Measurements from ENCODE around the gene SF3A2.

DNA sequence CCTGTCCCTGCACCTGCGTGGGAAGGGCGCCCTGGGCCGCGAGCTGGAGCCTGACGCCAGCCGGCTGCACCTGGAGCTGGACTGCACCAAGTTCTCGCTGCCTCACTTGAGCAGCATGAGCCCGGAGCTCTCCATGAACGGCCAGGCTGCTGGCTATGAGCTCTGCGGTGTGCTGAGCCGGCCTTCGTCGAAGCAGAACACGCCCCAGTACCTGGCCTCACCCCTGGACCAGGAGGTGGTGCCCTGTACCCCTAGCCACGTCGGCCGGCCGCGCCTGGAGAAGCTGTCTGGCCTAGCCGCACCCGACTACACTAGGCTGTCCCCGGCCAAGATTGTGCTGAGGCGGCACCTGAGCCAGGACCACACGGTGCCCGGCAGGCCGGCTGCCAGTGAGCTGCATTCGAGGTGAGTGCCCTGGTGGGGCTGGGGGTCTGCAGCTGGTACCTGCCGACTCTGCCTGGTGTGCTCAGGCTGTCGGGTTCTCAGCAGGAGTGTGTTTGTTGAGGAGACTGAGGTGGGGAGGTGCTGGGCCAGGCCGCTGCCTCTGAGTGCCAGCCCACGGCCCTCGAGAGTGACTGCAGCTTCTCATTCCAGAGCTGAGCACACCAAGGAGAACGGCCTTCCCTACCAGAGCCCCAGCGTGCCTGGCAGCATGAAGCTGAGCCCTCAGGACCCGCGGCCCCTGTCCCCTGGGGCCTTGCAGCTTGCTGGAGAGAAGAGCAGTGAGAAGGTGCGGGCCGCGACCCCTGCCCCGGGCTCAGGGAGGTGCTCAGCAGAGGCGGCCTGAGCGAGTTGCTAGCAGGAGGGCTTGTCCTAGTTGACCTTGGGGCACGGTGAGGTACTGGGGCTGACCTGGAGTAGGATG lies 20.0 kb upstream of the SF3A2 start:
- TF ChIP-seq CTCF (IDR thresholded peaks at IDR 0.05) (no peak), EZH2 (IDR thresholded peaks at IDR 0.05) (no peak), EZH2phosphoT487 (IDR thresholded peaks at IDR 0.05) (no peak)
